ENCODE data around the gene SORBS1. TPM values are rescaled to one million over a fixed set of nuclear protein-coding genes. Genes with fewer than 3 reads are reported as not detected.

SORBS1 gene
- polyA plus RNA-seq, 1 donor from 2014 or later: 39.5 TPM

- H3K4me3 ChIP-seq (ENCODE audit: low read length): no peak overlapping the region
- H4K20me1 ChIP-seq (ENCODE audit: insufficient read depth): no peaks in the 10 kb centered on the region
- H3K27ac ChIP-seq (ENCODE audit: low read length): no peak overlapping the region
- H3K4me2 ChIP-seq (ENCODE audit: low read length): no peak overlapping the region
- H3K79me2 ChIP-seq (replicated peaks; ENCODE audit: insufficient read depth, low read length): peaks cover 7% of the 10 kb centered on the region
- no peak for TF ChIP-seq SMC3 (conservative IDR thresholded peaks at IDR 0.05; ENCODE audit: poor library complexity)
- no peak for TF ChIP-seq MXI1 (conservative IDR thresholded peaks at IDR 0.05; ENCODE audit: poor library complexity, severe bottlenecking)
- no peak for TF ChIP-seq POLR2AphosphoS5 (IDR thresholded peaks at IDR 0.05)
- no peak for TF ChIP-seq EP300 (conservative IDR thresholded peaks at IDR 0.05; ENCODE audit: poor library complexity, severe bottlenecking)
- TF ChIP-seq RAD21 (conservative IDR thresholded peaks at IDR 0.05): no peak
- TF ChIP-seq REST (IDR thresholded peaks at IDR 0.05; ENCODE audit: borderline replicate concordance): no peak
- TF ChIP-seq EZH2 (IDR thresholded peaks at IDR 0.05; ENCODE audit: borderline replicate concordance, insufficient read depth, low read length, poor library complexity, severe bottlenecking): no peak
- H3K27me3 ChIP-seq (ENCODE audit: insufficient read depth, low read depth, low read length): no peaks in the 10 kb centered on the region
- no peaks in the 10 kb centered on the region for H3K36me3 ChIP-seq (ENCODE audit: insufficient read depth, low read length)
- H3K9me3 ChIP-seq (ENCODE audit: low read length): no peaks in the 10 kb centered on the region
- H3K9ac ChIP-seq (ENCODE audit: low read length): no peak overlapping the region
- no peak overlapping the region for H2AFZ ChIP-seq (ENCODE audit: low read depth, low read length)
- no peaks in the 10 kb centered on the region for H3F3A ChIP-seq (ENCODE audit: insufficient read depth, low read length, poor library complexity, severe bottlenecking)
- no peaks in the 10 kb centered on the region for H3K9me2 ChIP-seq (ENCODE audit: insufficient read depth, low read length)
Measured at GRCh38 chr10:95502377-95502776, 58.8 kb downstream of the SORBS1 start.

GRCh38 chr10:95501203-95502094 is 59.7 kb downstream of the SORBS1 start:
- H3K9ac ChIP-seq (ENCODE audit: low read length): no peak overlapping the region
- no peak overlapping the region for H2AFZ ChIP-seq (ENCODE audit: low read depth, low read length)
- H3K27ac ChIP-seq (ENCODE audit: low read length): no peak overlapping the region

More at GRCh38 chr10:95501203-95502094, 59.7 kb downstream of the SORBS1 start:
- Histone ChIP-seq H3K36me3 (ENCODE audit: insufficient read depth, low read length) (no peaks in the 10 kb centered on the region), H3K79me2 (replicated peaks; ENCODE audit: insufficient read depth, low read length) (peaks cover 6% of the 10 kb centered on the region), H4K20me1 (ENCODE audit: insufficient read depth) (no peaks in the 10 kb centered on the region), H3K4me3 (ENCODE audit: low read length) (no peak overlapping the region), H3K9me3 (ENCODE audit: low read length) (no peaks in the 10 kb centered on the region), H3F3A (ENCODE audit: insufficient read depth, low read length, poor library complexity, severe bottlenecking) (no peaks in the 10 kb centered on the region), H3K4me2 (ENCODE audit: low read length) (no peak overlapping the region), H3K9me2 (ENCODE audit: insufficient read depth, low read length) (no peaks in the 10 kb centered on the region), H3K27me3 (ENCODE audit: insufficient read depth, low read depth, low read length) (no peaks in the 10 kb centered on the region)
- TF ChIP-seq POLR2AphosphoS5 (IDR thresholded peaks at IDR 0.05) (no peak), RAD21 (conservative IDR thresholded peaks at IDR 0.05) (no peak)
- TF ChIP-seq, protein P1, sequence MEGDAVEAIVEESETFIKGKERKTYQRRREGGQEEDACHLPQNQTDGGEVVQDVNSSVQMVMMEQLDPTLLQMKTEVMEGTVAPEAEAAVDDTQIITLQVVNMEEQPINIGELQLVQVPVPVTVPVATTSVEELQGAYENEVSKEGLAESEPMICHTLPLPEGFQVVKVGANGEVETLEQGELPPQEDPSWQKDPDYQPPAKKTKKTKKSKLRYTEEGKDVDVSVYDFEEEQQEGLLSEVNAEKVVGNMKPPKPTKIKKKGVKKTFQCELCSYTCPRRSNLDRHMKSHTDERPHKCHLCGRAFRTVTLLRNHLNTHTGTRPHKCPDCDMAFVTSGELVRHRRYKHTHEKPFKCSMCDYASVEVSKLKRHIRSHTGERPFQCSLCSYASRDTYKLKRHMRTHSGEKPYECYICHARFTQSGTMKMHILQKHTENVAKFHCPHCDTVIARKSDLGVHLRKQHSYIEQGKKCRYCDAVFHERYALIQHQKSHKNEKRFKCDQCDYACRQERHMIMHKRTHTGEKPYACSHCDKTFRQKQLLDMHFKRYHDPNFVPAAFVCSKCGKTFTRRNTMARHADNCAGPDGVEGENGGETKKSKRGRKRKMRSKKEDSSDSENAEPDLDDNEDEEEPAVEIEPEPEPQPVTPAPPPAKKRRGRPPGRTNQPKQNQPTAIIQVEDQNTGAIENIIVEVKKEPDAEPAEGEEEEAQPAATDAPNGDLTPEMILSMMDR (IDR thresholded peaks at IDR 0.05; ENCODE audit: poor library complexity, severe bottlenecking): no peak

Measured in neural cell (in vitro differentiated cells).